HepG2 (cell line): Measurements from ENCODE around the gene HS3ST1. TPM values are rescaled to one million over a fixed set of nuclear protein-coding genes. Genes with fewer than 3 reads are reported as not detected.

Experiments used
- ATAC-seq: fragments of 200-7000 bp; cut with Tn5 transposase; 3 replicates; pipeline ENCODE4 v1.9.1; 2020; ENCODE audit warnings: mild to moderate bottlenecking, moderate library complexity
- BruUV-seq: library from RNA; stranded (reverse); fragments of 400-500 nt; replicated peaks from 2 replicates; lab custom pipeline; 2021; lab: Mats Ljungman, UMichigan
- CTCF ChIA-PET: fragments of 300-600 bp; formaldehyde crosslinking; extraction: SDS; loops from one replicate; lab custom pipeline; 2021; ENCODE audit warnings: low total read pairs, inconsistent platforms, low intra/inter-chr PET ratio; lab: Yijun Ruan, JAX
- POLR2A ChIA-PET: fragments of 350-600 bp; sonication (Branson Sonifier 250); formaldehyde crosslinking; loops from one replicate; lab custom pipeline; 2020; ENCODE audit warnings: antibody characterized with exemption, inconsistent platforms; lab: Yijun Ruan, JAX
- DNase-seq: peaks from one replicate; pipeline ENCODE4 v3.0.0-alpha.2; 2015; ENCODE audit warnings: low spot score
- FAIRE-seq: peaks from 3 replicates; lab custom pipeline; 2011; peaks lifted over from hg19 to GRCh38; lab: Jason Lieb, UNC
- H2AFZ ChIP-seq: one replicate; pipeline ENCODE4 v1.6.1; 2011; ENCODE audit warnings: low read length, inconsistent platforms
- H3K27ac ChIP-seq: fragments of 300-600 bp; 3 replicates; pipeline ENCODE4 v1.8.0; 2011; ENCODE audit warnings: mixed run types, mild to moderate bottlenecking, mixed read lengths, low read length, inconsistent platforms; ENCODE audit not compliant: insufficient read depth; ENCODE audit errors: extremely low read length
- H3K27me3 ChIP-seq, 2 experiments: fragments of 200-600 bp in 1 of 2; 2 replicates in 1 of 2; 3 replicates in 1 of 2; pipeline versions ENCODE4 v1.6.0 to v1.8.0; 2011; ENCODE audit warnings: low read length in 2 of 2, mild to moderate bottlenecking in 2 of 2, moderate library complexity in 2 of 2, inconsistent platforms in 1 of 2; ENCODE audit not compliant: insufficient read depth in 2 of 2, control insufficient read depth in 1 of 2
- H3K36me3 ChIP-seq, 2 experiments: fragments of 200-600 bp in 1 of 2; replicated peaks in 1 of 2; 2 replicates in 1 of 2; 3 replicates in 1 of 2; pipeline versions ENCODE4 v1.5.1 to v1.8.0; 2011; ENCODE audit warnings: low read length in 2 of 2, inconsistent platforms in 1 of 2; ENCODE audit not compliant: insufficient read depth in 2 of 2, control insufficient read depth in 1 of 2
- H3K4me1 ChIP-seq: 2 replicates; pipeline ENCODE4 v1.5.1; 2012; ENCODE audit warnings: low read length, inconsistent platforms; ENCODE audit not compliant: insufficient read depth
- H3K4me2 ChIP-seq: 2 replicates; pipeline ENCODE4 v1.6.0; 2011; ENCODE audit warnings: low read depth, low read length, inconsistent platforms
- H3K4me3 ChIP-seq, 3 experiments: fragments of 200-600 bp in 1 of 3; sonication (generic), shearing (Covaris generic) in 1 of 3; replicated peaks in 1 of 3; 2 replicates each; pipeline ENCODE4 v1.5.1; 2011 to 2016; ENCODE audit warnings: low read length in 3 of 3, inconsistent platforms in 2 of 3, low read depth in 2 of 3, mild to moderate bottlenecking in 2 of 3, control low read depth in 1 of 3, mixed read lengths in 1 of 3; ENCODE audit not compliant: insufficient read depth in 1 of 3
- H3K79me2 ChIP-seq: one replicate; pipeline ENCODE4 v1.6.1; 2011; ENCODE audit warnings: low read length, inconsistent platforms; ENCODE audit not compliant: insufficient read depth
- H3K9ac ChIP-seq: 2 replicates; pipeline ENCODE4 v1.6.0; 2011; ENCODE audit warnings: mild to moderate bottlenecking, low read depth, low read length, inconsistent platforms; ENCODE audit not compliant: insufficient read depth
- H3K9me3 ChIP-seq: 2 replicates; pipeline ENCODE4 v1.5.1; 2012; ENCODE audit warnings: mild to moderate bottlenecking, low read length
- H4K20me1 ChIP-seq: 2 replicates; pipeline ENCODE4 v1.6.0; 2011; ENCODE audit warnings: inconsistent platforms, mild to moderate bottlenecking, low read length, moderate library complexity; ENCODE audit not compliant: insufficient read depth
- CEBPZ ChIP-seq: IDR thresholded peaks from 2 replicates; pipeline ENCODE4 v1.6.1; 2012; ENCODE audit warnings: low read length, improper control_type of control experiment
- FLYWCH1 ChIP-seq: sonication (generic); formaldehyde crosslinking; IDR thresholded peaks from 2 replicates; pipeline ENCODE4 v1.8.1; 2023; ENCODE audit warnings: mild to moderate bottlenecking, missing genetic modification reagents
- KAT7 ChIP-seq: IDR thresholded peaks from 2 replicates; pipeline ENCODE4 v1.6.1; 2018; ENCODE audit warnings: borderline replicate concordance, missing compliant biosample characterization
- MBD4 ChIP-seq: IDR thresholded peaks from 2 replicates; pipeline ENCODE4 v1.6.1; 2012; ENCODE audit warnings: low read length, inconsistent platforms, borderline replicate concordance
- NRL ChIP-seq: sonication (generic); formaldehyde crosslinking; IDR thresholded peaks from 2 replicates; pipeline ENCODE4 v1.5.0; 2020; ENCODE audit warnings: missing genetic modification reagents, mild to moderate bottlenecking, moderate library complexity, borderline replicate concordance
- RFXANK ChIP-seq: IDR thresholded peaks from 2 replicates; pipeline ENCODE4 v1.6.1; 2016
- SNAPC2 ChIP-seq: sonication (generic); formaldehyde crosslinking; IDR thresholded peaks from 2 replicates; pipeline ENCODE4 v1.8.1; 2022; ENCODE audit warnings: mild to moderate bottlenecking, missing genetic modification reagents
- TBL1XR1 ChIP-seq: fragments of 150-350 bp; IDR thresholded peaks from 2 replicates; pipeline ENCODE4 v1.6.1; 2014; ENCODE audit warnings: borderline replicate concordance, low read length; ENCODE audit not compliant: partially characterized antibody
- ZNF7 ChIP-seq: IDR thresholded peaks from 2 replicates; pipeline ENCODE4 v1.6.1; 2016; ENCODE audit warnings: missing biosample characterization, missing genetic modification reagents
- ZNF713 ChIP-seq: sonication (generic); formaldehyde crosslinking; IDR thresholded peaks from 2 replicates; pipeline ENCODE4 v1.4.0; 2020; ENCODE audit warnings: mild to moderate bottlenecking, missing genetic modification reagents
- WGBS: methylation state at CpG from one replicate; pipeline ENCODE4 v1.1.6; 2017; ENCODE audit warnings: low lambda C conversion rate; 5-methylcytosine and 5-hydroxymethylcytosine counted together
- in situ Hi-C: cut with HindIII; loops from 2 replicates; pipeline ENCODE4 v1.10.0; 2017; ENCODE audit warnings: low pct_unique_long_range_greater_than_20kb; ENCODE audit not compliant: extremely low pct_ligation_motif_present
- intact Hi-C: fragments of 100-400 bp; cut with micrococcal nuclease; formaldehyde crosslinking; loops from one replicate; pipeline ENCODE4 v1.10.0; 2022; ENCODE audit not compliant: unreplicated experiment
- polyA plus RNA-seq, 8 experiments: library from polyadenylated mRNA; depleted of rRNA in 3 of 8; stranded (reverse) in 7 of 8; unstranded in 1 of 8; fragments of >200 nt; fragmentation: Illumina TruSeq in 4 of 8; extraction: Trizol in 4 of 8; gene quantifications; 2 replicates each; pipeline versions ENCODE4 v1.2.1 to v1.2.3, GENCODE V29; 2011 to 2016; ENCODE audit warnings: low read depth in 4 of 8, missing spikeins in 1 of 8, mixed read lengths in 1 of 8; ENCODE audit not compliant: insufficient read depth in 1 of 8
- total RNA-seq, 5 experiments: library from RNA; depleted of rRNA; stranded (reverse); fragments of >200 nt; fragmentation: Illumina TruSeq; extraction: Trizol; gene quantifications; 2 replicates each; pipeline ENCODE4 v1.2.3, GENCODE V29; 2016; ENCODE audit warnings: low read depth in 1 of 5
- TF ChIP-seq, protein P1 (sequence below): sonication (generic); formaldehyde crosslinking; IDR thresholded peaks from 2 replicates; pipeline ENCODE4 v1.4.0; 2020; ENCODE audit warnings: mild to moderate bottlenecking, missing genetic modification reagents, borderline replicate concordance
- TF ChIP-seq, protein P2 (sequence below): sonication (generic); formaldehyde crosslinking; IDR thresholded peaks from 2 replicates; pipeline ENCODE4 v1.8.1; 2023; ENCODE audit warnings: mild to moderate bottlenecking, missing genetic modification reagents
- TF ChIP-seq, protein P3 (sequence below): sonication (generic); formaldehyde crosslinking; IDR thresholded peaks from 2 replicates; pipeline ENCODE4 v1.5.0; 2020; ENCODE audit warnings: missing genetic modification reagents, mild to moderate bottlenecking, borderline replicate concordance
- TF ChIP-seq, protein P4 (sequence below): sonication (generic); formaldehyde crosslinking; IDR thresholded peaks from 2 replicates; pipeline ENCODE4 v1.5.1; 2020; ENCODE audit warnings: missing genetic modification reagents, mild to moderate bottlenecking, borderline replicate concordance

The HS3ST1 gene
- total and polyA plus RNA-seq, 2 of the 13 experiments (the other 11 are each of a cell fraction or from before 2014, with no cell fraction given), result not detected

- Histone ChIP-seq H3K4me2 (no peak overlapping the region), H3K9me3 (no peaks in the 10 kb centered on the region), H3K4me1 (no peaks in the 10 kb centered on the region), H3K27me3 (peaks cover 0 to 1% of the 10 kb centered on the region in 2 experiments; a peak in 1 of 5 replicates), H3K79me2 (no peaks in the 10 kb centered on the region), H3K36me3 (no peaks in the 10 kb centered on the region), H3K9ac (no peak overlapping the region), H3K4me3 (no peak overlapping the region), H3K27ac (no peak overlapping the region), H4K20me1 (no peaks in the 10 kb centered on the region), H2AFZ (no peak overlapping the region)
- 35% methylated on average over 8 of the region's 8 CpGs for WGBS
- ChIA-PET POLR2A (no interaction called here), CTCF (no interaction called here)
- no peak for TF ChIP-seq MBD4
- TF ChIP-seq, protein P1, sequence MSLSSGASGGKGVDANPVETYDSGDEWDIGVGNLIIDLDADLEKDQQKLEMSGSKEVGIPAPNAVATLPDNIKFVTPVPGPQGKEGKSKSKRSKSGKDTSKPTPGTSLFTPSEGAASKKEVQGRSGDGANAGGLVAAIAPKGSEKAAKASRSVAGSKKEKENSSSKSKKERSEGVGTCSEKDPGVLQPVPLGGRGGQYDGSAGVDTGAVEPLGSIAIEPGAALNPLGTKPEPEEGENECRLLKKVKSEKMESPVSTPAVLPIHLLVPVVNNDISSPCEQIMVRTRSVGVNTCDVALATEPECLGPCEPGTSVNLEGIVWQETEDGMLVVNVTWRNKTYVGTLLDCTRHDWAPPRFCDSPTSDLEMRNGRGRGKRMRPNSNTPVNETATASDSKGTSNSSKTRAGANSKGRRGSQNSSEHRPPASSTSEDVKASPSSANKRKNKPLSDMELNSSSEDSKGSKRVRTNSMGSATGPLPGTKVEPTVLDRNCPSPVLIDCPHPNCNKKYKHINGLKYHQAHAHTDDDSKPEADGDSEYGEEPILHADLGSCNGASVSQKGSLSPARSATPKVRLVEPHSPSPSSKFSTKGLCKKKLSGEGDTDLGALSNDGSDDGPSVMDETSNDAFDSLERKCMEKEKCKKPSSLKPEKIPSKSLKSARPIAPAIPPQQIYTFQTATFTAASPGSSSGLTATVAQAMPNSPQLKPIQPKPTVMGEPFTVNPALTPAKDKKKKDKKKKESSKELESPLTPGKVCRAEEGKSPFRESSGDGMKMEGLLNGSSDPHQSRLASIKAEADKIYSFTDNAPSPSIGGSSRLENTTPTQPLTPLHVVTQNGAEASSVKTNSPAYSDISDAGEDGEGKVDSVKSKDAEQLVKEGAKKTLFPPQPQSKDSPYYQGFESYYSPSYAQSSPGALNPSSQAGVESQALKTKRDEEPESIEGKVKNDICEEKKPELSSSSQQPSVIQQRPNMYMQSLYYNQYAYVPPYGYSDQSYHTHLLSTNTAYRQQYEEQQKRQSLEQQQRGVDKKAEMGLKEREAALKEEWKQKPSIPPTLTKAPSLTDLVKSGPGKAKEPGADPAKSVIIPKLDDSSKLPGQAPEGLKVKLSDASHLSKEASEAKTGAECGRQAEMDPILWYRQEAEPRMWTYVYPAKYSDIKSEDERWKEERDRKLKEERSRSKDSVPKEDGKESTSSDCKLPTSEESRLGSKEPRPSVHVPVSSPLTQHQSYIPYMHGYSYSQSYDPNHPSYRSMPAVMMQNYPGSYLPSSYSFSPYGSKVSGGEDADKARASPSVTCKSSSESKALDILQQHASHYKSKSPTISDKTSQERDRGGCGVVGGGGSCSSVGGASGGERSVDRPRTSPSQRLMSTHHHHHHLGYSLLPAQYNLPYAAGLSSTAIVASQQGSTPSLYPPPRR (CRISPR knock-in tag), result no peak
- TF ChIP-seq, protein P2, sequence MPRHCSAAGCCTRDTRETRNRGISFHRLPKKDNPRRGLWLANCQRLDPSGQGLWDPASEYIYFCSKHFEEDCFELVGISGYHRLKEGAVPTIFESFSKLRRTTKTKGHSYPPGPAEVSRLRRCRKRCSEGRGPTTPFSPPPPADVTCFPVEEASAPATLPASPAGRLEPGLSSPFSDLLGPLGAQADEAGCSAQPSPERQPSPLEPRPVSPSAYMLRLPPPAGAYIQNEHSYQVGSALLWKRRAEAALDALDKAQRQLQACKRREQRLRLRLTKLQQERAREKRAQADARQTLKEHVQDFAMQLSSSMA, result no peak
- no peak for TF ChIP-seq ZNF713 (CRISPR knock-in tag)
- no peak for TF ChIP-seq TBL1XR1
- TF ChIP-seq, protein P3, sequence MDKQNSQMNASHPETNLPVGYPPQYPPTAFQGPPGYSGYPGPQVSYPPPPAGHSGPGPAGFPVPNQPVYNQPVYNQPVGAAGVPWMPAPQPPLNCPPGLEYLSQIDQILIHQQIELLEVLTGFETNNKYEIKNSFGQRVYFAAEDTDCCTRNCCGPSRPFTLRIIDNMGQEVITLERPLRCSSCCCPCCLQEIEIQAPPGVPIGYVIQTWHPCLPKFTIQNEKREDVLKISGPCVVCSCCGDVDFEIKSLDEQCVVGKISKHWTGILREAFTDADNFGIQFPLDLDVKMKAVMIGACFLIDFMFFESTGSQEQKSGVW, result no peak
- TF ChIP-seq FLYWCH1 (CRISPR knock-in tag), result no peak
- no peak for TF ChIP-seq KAT7 (CRISPR knock-in tag)
- no peak for TF ChIP-seq NRL (CRISPR knock-in tag)
- no peak for TF ChIP-seq ZNF7 (CRISPR knock-in tag)
- no peak for TF ChIP-seq SNAPC2 (CRISPR knock-in tag)
- TF ChIP-seq CEBPZ, result no peak
- TF ChIP-seq RFXANK (CRISPR knock-in tag), result no peak
- TF ChIP-seq, protein P4, sequence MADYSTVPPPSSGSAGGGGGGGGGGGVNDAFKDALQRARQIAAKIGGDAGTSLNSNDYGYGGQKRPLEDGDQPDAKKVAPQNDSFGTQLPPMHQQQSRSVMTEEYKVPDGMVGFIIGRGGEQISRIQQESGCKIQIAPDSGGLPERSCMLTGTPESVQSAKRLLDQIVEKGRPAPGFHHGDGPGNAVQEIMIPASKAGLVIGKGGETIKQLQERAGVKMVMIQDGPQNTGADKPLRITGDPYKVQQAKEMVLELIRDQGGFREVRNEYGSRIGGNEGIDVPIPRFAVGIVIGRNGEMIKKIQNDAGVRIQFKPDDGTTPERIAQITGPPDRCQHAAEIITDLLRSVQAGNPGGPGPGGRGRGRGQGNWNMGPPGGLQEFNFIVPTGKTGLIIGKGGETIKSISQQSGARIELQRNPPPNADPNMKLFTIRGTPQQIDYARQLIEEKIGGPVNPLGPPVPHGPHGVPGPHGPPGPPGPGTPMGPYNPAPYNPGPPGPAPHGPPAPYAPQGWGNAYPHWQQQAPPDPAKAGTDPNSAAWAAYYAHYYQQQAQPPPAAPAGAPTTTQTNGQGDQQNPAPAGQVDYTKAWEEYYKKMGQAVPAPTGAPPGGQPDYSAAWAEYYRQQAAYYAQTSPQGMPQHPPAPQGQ (CRISPR knock-in tag), result no peak
- BruUV-seq, result no TSS peak
- DNase-seq, result no peak
- intact Hi-C loops (no loop called here), in situ Hi-C loops (no loop called here)
- no peak for ATAC-seq
- no peak for FAIRE-seq
Observed at GRCh38 chr4:11429699-11430045, 978 bp upstream of the HS3ST1 start.
